G401 (cell line): ENCODE results near the gene HEPH. TPM values are rescaled to one million over a fixed set of nuclear protein-coding genes. Genes with fewer than 3 reads are reported as not detected.
A peak's percentile ranks its signal among the peaks of the same experiment; 100 is the strongest.
"Not testable (repeated sequence)": the region's sequence is repeated elsewhere in the genome, so short reads cannot be mapped to it uniquely, and the experiment has no call there.

ENCODE experiments used
- DNase-seq: peaks from one replicate; pipeline ENCODE4 v3.0.0-alpha.2; 2015; ENCODE audit warnings: low spot score
- in situ Hi-C: cut with HindIII; loops from 2 replicates; pipeline ENCODE4 v1.10.0; 2016; ENCODE audit warnings: low sequenced_read_pairs, mixed read lengths
- total RNA-seq: library from RNA; depleted of rRNA; stranded (reverse); fragments of >200 nt; shearing (Covaris generic); gene quantifications from 2 replicates; pipeline ENCODE4 v1.2.3, GENCODE V29; 2014; rRNA removed

HEPH gene
- total RNA-seq = not detected in 2 replicates

DNA sequence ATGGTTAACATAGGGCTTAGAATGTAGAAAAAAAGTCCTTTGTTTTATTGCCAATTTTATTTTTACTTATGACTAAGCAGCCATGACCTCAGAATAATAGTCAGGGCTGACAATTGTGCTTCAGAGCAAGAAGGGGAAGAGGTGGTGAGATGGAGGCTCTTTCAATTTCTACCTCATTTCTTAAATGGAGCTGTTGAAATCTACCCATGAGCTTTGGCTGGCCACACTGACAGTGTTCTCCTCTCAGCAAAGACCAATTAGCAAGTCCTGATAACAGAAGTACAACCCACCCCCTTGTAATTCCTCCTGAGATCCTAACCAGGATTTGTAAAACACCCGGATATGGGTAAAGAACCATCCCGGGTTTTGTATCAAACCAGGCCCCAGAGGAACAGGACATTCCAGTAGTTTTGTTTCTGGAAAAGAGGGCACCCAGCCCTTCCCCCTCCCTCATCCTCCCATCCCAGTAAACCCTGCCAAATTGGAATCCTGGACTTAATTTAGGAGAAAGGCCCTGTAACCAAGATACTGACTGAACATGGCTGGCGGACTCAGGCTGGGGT is at the start of gene HEPH:
TSS of gene HEPH (plus strand) at position 399 of the 563 bp plus-strand sequence. CDS start 6,324 bp downstream, outside the sequence.
- DNase-seq = peak; percentile 1
- in situ Hi-C loops = no loop called here

GRCh38 chrX:66118722-66119121 is 45.3 kb upstream of the HEPH start:
- DNase-seq, in situ Hi-C loops: not testable (repeated sequence)

DNA sequence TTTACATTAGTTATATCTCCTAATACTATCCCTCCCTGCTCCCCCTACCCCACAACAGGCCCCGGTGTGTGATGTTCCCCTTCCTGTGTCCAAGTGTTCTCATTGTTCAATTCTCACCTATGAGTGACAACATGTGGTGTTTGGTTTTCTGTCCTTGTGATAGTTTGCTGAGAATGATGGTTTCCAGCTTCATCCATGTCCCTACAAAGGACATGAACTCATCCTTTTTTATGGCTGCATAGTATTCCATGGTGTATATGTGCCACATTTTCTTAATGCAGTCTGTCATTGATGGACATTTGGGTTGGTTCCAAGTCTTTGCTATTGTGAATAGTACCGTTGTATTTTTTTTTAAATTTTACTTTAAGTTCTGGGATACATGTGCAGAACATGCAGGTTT is 42.7 kb upstream of the HEPH start:
- in situ Hi-C loops = not testable (repeated sequence)

DNA sequence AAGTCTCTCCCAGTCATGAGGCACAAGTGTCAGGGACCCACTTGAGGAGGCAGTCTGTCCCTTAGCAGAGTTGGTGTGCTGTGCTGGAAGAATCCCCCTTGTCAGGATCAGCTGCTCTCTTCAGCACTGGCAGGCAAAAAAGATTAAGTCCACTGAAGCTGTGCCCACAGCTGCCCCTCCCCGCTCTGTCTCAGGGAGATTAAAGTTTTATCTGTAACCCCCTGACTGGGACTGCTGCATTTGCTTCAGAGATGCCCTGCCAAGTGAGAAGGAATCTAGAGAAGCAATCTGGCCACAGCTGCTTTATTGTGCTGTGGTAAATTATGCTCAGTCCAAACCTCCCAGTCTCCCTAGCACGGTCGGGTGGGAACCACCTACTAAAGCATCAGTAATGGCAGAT is 37.4 kb upstream of the HEPH start:
- in situ Hi-C loops = no loop called here

More for the DNA sequence above, 42.7 kb upstream of the HEPH start:
- DNase-seq = not testable (repeated sequence)

DNA sequence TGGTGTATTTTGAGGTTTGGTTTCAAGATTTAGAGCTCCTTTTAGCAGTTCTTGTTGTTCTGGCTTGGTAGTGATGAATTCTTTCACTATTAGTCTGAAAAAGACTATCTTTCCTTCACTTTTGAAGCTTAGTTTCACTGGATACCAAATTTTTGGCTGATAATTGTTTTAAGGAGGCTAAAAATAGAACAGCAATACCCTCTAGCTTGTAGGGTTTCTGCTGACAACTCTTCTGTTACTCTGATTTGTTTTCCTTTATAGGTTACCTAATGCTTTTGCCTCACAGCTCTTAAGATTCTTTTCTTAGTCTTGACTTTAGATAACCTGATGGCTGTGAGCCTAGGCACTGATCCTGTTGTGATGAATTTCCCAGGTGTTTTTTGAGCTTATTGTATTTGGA is 33.6 kb upstream of the HEPH start:
- in situ Hi-C loops = no loop called here
- no peak for DNase-seq

More for the DNA sequence above, 37.4 kb upstream of the HEPH start:
- DNase-seq = no peak

DNA sequence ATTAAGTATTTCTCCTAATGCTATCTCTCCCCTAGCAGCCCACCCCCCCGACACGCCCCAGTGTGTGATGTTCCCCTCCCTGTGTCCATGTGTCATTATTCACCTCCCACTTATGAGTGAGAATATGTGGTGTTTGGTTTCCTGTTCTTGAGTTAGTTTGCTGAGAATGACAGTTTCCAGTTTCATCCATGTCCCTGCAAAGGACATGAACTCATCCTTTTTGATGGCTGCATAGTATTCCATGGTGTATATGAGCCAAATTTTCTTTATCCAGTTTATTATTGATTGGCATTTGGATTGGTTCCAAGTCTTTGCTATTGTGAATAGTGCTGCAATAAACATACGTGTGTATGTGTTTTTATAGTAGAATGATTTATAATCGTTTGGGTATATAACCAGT is 28.8 kb upstream of the HEPH start:
- DNase-seq, in situ Hi-C loops: not testable (repeated sequence)

DNA sequence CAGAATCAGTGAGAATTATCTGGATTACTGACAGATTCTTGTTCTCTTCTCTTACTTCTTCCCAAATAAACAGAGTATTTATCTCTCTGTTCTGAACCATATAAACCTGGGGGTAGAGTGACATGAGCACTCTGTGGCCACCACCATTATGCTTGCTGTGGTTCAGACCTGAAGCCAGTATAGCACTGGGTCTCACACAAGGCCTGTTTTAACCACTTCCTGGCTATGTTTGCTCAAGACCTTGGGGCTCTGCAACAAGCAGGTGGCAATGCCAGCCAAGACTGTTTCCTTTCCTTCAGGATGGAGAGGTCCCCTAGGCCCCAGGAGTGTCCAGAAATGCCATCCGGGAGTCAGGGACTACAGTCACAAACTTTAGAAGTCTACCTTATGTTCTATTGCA is 21.7 kb upstream of the HEPH start:
- in situ Hi-C loops = no loop called here
- no peak for DNase-seq

DNA sequence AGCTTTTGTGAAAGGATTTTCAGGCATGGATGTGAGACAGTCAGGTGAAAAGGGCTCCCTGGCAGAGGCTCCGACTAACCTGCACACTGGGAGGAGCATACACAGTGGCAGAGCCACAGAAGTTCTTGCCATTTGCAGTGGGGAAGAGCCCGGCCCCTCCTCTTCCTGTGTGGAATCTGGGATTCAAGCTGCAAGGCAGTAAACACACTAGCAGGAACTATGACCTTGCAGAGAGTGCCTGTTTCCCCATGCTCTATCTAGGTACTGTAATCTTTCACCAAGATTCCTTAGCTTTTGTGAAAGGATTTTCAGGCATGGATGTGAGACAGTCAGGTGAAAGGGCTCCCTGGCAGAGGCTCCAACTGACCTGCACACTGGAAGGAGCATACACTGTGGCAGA is 19.8 kb upstream of the HEPH start:
- in situ Hi-C loops = no loop called here
- no peak for DNase-seq

DNA sequence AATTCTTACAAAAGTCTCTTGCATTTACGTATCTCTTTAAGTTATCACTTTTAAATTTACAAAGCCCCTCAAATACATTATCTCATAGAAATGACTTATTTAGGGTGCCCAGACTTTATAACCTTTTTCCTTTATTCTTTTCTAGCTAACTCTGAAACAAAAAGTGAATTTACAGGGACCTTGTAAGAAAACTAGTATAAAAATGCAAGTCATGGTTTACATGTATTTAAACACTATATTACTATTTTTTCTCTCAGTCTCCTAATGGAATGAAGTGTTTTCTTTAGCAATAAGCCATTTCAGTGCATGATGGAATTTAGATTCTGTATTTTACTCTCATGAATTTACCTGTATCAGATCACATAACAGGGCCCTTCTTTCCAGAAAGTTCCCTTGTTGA is 14.5 kb upstream of the HEPH start:
- no peak for DNase-seq
- in situ Hi-C loops = no loop called here

DNA sequence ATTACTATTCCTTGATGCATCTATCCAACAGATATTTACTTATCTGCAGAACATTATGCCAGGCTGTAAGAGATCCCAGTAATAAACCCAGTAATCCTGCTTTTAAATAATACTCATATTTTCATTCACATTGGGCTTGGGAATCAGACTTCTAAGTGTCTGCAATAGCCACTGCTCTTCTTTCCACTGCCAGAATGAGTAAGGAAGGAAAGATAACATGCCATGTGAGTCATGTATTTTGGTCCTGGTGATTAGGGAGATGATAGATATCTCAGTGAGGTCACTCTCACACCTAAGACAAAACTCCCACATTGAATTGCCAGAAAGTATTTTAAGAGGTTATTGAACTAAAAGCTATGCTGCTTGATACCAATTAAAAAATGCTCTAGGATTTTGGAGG is 13.9 kb upstream of the HEPH start:
- in situ Hi-C loops = no loop called here
- no peak for DNase-seq

DNA sequence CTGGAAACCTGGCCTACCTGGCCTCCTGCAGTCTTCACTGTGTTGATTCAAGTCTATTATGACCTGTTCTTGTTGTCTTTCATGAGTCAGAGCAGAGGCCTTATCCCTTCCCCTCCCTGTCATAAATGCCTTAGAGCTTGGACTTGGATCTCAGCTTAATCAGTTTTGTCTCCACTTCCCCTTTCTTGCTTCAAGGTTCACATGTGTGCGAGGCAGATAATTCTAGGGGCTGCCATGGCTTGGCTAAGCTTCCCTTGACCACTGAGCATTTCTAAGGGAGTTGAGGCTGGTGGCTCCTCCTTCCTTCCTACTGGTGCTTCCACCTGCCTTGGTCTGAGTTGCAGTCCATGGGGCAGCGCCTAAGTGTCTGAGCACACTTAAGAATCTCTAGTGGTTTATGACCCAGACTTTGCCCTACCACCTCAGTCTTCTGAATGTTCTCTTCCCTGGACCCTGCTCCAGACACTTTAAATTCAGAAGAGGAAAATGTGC is 1.7 kb upstream of the HEPH start:
- in situ Hi-C loops = no loop called here
- DNase-seq = no peak

- no peak for DNase-seq
- in situ Hi-C loops = no loop called here
These were observed 600 bp upstream of the HEPH start for GRCh38 chrX:66163447-66163846.

GRCh38 chrX:66164470-66164869 is 423 bp downstream of the HEPH start:
- DNase-seq = no peak
- in situ Hi-C loops = no loop called here

- DNase-seq = no peak
- in situ Hi-C loops = no loop called here
These were observed 884 bp downstream of the HEPH start for GRCh38 chrX:66164931-66165330.

DNA sequence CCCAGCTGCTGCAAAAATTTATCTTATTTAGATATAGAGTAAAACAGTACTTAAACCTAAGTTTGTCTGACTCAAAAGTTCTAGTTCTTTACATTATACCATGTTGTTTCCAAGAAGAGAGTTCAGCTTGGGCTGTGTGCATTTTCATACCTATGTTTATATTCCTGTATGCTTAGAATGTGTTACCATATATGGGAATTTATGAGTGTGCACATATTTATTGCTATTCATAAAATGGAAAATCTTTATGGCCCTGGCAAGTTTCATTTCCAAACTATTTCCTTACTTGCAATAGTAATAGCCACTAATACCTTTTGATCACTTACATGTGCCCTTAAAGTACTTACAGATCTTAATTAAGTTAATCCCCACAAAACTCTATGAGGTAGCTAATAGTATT is 2.6 kb downstream of the HEPH start:
- in situ Hi-C loops = no loop called here
- DNase-seq = no peak

- DNase-seq = no peak
- in situ Hi-C loops = no loop called here
These were observed 3.4 kb downstream of the HEPH start for GRCh38 chrX:66167431-66167830.

GRCh38 chrX:66176134-66176533 is 12.1 kb downstream of the HEPH start:
- DNase-seq = no peak
- in situ Hi-C loops = no loop called here

DNA sequence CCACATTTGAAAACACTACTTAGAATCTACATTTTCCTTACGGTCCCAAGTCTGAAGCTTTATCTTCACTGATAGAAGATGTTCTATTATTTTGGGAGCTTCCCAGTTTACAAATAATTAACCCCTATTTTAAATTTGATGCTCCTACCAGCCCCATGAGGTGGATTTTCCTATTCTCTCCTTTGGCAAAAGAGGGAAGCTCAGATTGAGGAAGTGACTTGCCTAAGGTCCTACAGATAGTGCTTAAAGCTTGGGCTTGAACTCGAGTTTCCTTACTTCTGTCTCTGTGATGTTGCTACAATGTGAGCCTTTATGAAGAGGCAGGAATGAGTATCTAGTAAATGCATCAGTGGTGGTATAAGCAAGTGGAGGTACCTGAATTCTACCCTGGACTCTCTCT is 27.5 kb downstream of the HEPH start:
- in situ Hi-C loops = no loop called here
- no peak for DNase-seq

DNA sequence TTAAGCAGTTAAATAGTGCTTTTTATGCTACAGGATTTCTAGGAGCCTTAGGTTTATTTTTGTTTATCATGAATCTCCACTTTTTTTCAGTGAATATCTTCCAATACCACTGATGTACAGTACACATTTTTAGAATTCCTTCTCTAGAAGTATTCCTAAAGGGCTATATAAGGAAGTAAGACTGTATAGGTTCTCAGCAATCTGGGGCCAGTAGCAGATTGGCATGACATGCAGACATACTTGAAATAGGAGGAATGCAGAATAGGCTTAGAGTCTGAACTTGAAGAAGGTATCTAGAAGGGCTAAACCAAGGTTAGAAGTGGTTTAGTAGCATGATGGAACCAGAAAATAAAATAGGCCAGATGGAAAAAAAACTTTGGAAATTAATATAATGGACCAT is 29.8 kb downstream of the HEPH start:
- DNase-seq = no peak
- in situ Hi-C loops = no loop called here

GRCh38 chrX:66200050-66200664 is 36.1 kb downstream of the HEPH start:
- DNase-seq = no peak
- in situ Hi-C loops = no loop called here
